Keratinocyte (primary cell): ENCODE measurements around the gene KDSR. TPM values are rescaled to one million over a fixed set of nuclear protein-coding genes. Genes with fewer than 3 reads are reported as not detected.
A peak's percentile ranks its signal among the peaks of the same experiment; 100 is the strongest.

Experiments used
- DNase-seq: peaks from one replicate; pipeline ENCODE4 v3.0.0-alpha.2; 2011; ENCODE audit warnings: low read depth, missing footprints, low spot score
- FAIRE-seq: peaks from 2 replicates; lab custom pipeline; 2011; peaks lifted over from hg19 to GRCh38; lab: Jason Lieb, UNC
- H2AFZ ChIP-seq: 2 replicates; pipeline ENCODE4 v1.6.0; 2012; ENCODE audit warnings: low read length, control low read depth, inconsistent platforms; ENCODE audit not compliant: control insufficient read depth
- H3K27ac ChIP-seq: 2 replicates; pipeline ENCODE4 v1.5.1; 2011; ENCODE audit warnings: low read length; ENCODE audit not compliant: control insufficient read depth, insufficient read depth
- H3K27me3 ChIP-seq: 3 replicates; pipeline ENCODE4 v1.6.0; 2011; ENCODE audit warnings: low read length; ENCODE audit not compliant: control insufficient read depth, insufficient read depth; ENCODE audit errors: extremely low read depth
- H3K36me3 ChIP-seq, 2 experiments: 2 replicates in 1 of 2; 3 replicates in 1 of 2; pipeline ENCODE4 v1.5.1; 2011; ENCODE audit warnings: low read length in 2 of 2, mild to moderate bottlenecking in 1 of 2; ENCODE audit not compliant: control insufficient read depth in 2 of 2, insufficient read depth in 2 of 2; ENCODE audit errors: extremely low read depth in 1 of 2
- H3K4me1 ChIP-seq: 3 replicates; pipeline ENCODE4 v1.5.1; 2011; ENCODE audit warnings: low read length; ENCODE audit not compliant: control insufficient read depth, insufficient read depth; ENCODE audit errors: extremely low read depth
- H3K4me2 ChIP-seq: 3 replicates; pipeline ENCODE4 v1.6.0; 2011; ENCODE audit warnings: low read depth, low read length; ENCODE audit not compliant: control insufficient read depth, insufficient read depth; ENCODE audit errors: extremely low read depth
- H3K4me3 ChIP-seq, 3 experiments: fragments of 200-600 bp in 1 of 3; sonication (generic) in 1 of 3; 2 replicates in 2 of 3; 3 replicates in 1 of 3; pipeline ENCODE4 v1.5.1; 2011 to 2016; ENCODE audit warnings: low read length in 3 of 3, mild to moderate bottlenecking in 3 of 3, control low read depth in 2 of 3, inconsistent platforms in 1 of 3, low read depth in 1 of 3, mixed read lengths in 1 of 3, mixed run types in 1 of 3, moderate library complexity in 1 of 3; ENCODE audit not compliant: control insufficient read depth in 2 of 3, insufficient read depth in 2 of 3; ENCODE audit errors: extremely low read depth in 1 of 3
- H3K79me2 ChIP-seq: 2 replicates; pipeline ENCODE4 v1.6.0; 2012; ENCODE audit warnings: low read length; ENCODE audit not compliant: control insufficient read depth, insufficient read depth
- H3K9ac ChIP-seq: 3 replicates; pipeline ENCODE4 v1.6.0; 2011; ENCODE audit warnings: low read length; ENCODE audit not compliant: control insufficient read depth, insufficient read depth; ENCODE audit errors: extremely low read depth
- H3K9me1 ChIP-seq: 3 replicates; pipeline ENCODE4 v1.6.0; 2011; ENCODE audit warnings: low read length; ENCODE audit not compliant: control insufficient read depth, insufficient read depth; ENCODE audit errors: extremely low read depth
- H3K9me3 ChIP-seq: 2 replicates; pipeline ENCODE4 v1.5.1; 2012; ENCODE audit warnings: low read depth, low read length; ENCODE audit not compliant: control insufficient read depth
- H4K20me1 ChIP-seq: 3 replicates; pipeline ENCODE4 v1.6.0; 2011; ENCODE audit warnings: low read length; ENCODE audit not compliant: control insufficient read depth, insufficient read depth; ENCODE audit errors: extremely low read depth
- CTCF ChIP-seq, 3 experiments: IDR thresholded peaks in 1 of 3; conservative IDR thresholded peaks in 1 of 3; optimal IDR thresholded peaks in 1 of 3; 2 replicates in 2 of 3; 3 replicates in 1 of 3; pipeline versions ENCODE3 to v1.5.1; 2011; ENCODE audit warnings: low read length in 3 of 3, mild to moderate bottlenecking in 3 of 3, moderate library complexity in 2 of 3, control low read depth in 1 of 3, inconsistent platforms in 1 of 3; ENCODE audit not compliant: insufficient read depth in 2 of 3; ENCODE audit errors: extremely low read depth in 1 of 3
- EZH2 ChIP-seq: IDR thresholded peaks from one replicate; pipeline ENCODE4 v1.6.1; 2012; ENCODE audit warnings: inconsistent platforms, mild to moderate bottlenecking, low read length, moderate library complexity
- dilution Hi-C: fragments of 300-500 bp; cut with MboI; formaldehyde crosslinking; loops from one replicate; pipeline ENCODE4 v1.7.0; 2020; ENCODE audit warnings: low sequenced_read_pairs; ENCODE audit not compliant: extremely low pct_ligation_motif_present
- polyA plus RNA-seq, 5 experiments: library from polyadenylated mRNA; depleted of rRNA in 3 of 5; stranded (reverse) in 3 of 5; stranded (forward) in 1 of 5; unstranded in 1 of 5; fragments of >200 nt; gene quantifications; 1 replicate in 1 of 5; 2 replicates in 3 of 5; 3 replicates in 1 of 5; pipeline versions ENCODE4 v1.2.1 to v1.2.3, GENCODE V29; 2011 to 2012; ENCODE audit warnings: missing spikeins in 2 of 5, low read depth in 1 of 5, low replicate concordance in 1 of 5

KDSR gene
- polyA plus RNA-seq, 1 donor (not counting 4 experiments of a cell fraction or from before 2014, with no cell fraction given), result 68.6 TPM

GRCh38 chr18:63311118-63312018 is 55.6 kb downstream of the KDSR start:
- Histone ChIP-seq H3K79me2 (no peaks in the 10 kb centered on the region), H3K4me1 (no peaks in the 10 kb centered on the region), H3K27ac (no peak overlapping the region), H2AFZ (no peak overlapping the region), H3K4me2 (no peak overlapping the region), H3K9me1 (no peaks in the 10 kb centered on the region), H4K20me1 (no peaks in the 10 kb centered on the region), H3K4me3 (no peak overlapping the region), H3K9ac (no peak overlapping the region), H3K27me3 (no peaks in the 10 kb centered on the region), H3K36me3 (no peaks in the 10 kb centered on the region), H3K9me3 (no peaks in the 10 kb centered on the region)
- dilution Hi-C loops, result loop anchor here (25.0 kb wide), 1 partner anchor 299 kb away; no protein-coding TSS in a partner anchor
- no peak for FAIRE-seq
- TF ChIP-seq EZH2, result no peak
- no peak for TF ChIP-seq CTCF (optimal IDR thresholded peaks at IDR 0.05 in 1 of 3, IDR thresholded peaks at IDR 0.05 in 1 of 3, conservative IDR thresholded peaks at IDR 0.05 in 1 of 3; ENCODE audit: extremely low read depth in 1 of 3, insufficient read depth in 2 of 3, low read length in 3 of 3)
- no peak for DNase-seq

- H3K9me1 ChIP-seq, result no peaks in the 10 kb centered on the region
- no peak overlapping the region for H3K27ac ChIP-seq
- H3K36me3 ChIP-seq, result no peaks in the 10 kb centered on the region
- no peak overlapping the region for H3K4me2 ChIP-seq
- no peaks in the 10 kb centered on the region for H3K9me3 ChIP-seq
- H4K20me1 ChIP-seq, result no peaks in the 10 kb centered on the region
- H3K9ac ChIP-seq, result no peak overlapping the region
- no peak overlapping the region for H2AFZ ChIP-seq
- no peak overlapping the region for H3K4me3 ChIP-seq
- H3K4me1 ChIP-seq, result no peaks in the 10 kb centered on the region
- no peaks in the 10 kb centered on the region for H3K27me3 ChIP-seq
- FAIRE-seq, result peak; percentile 20
- TF ChIP-seq CTCF (optimal IDR thresholded peaks at IDR 0.05 in 1 of 3, IDR thresholded peaks at IDR 0.05 in 1 of 3, conservative IDR thresholded peaks at IDR 0.05 in 1 of 3; ENCODE audit: extremely low read depth in 1 of 3, insufficient read depth in 2 of 3, low read length in 3 of 3), result no peak
- no peak for TF ChIP-seq EZH2
- no peaks in the 10 kb centered on the region for H3K79me2 ChIP-seq
- dilution Hi-C loops, result loop anchor here (25.0 kb wide), 1 partner anchor 297 kb away; no protein-coding TSS in a partner anchor
- no peak for DNase-seq
Observed at GRCh38 chr18:63309422-63309821, 57.6 kb downstream of the KDSR start.
